SHP77 treated with DMSO at 0.1 percent for 48 hours (cell line): Measurements from ENCODE around the gene GDF10.

Experiments
- DNase-seq: peaks from one replicate; lab custom pipeline; 2025; lab: John Stamatoyannopoulos, UW

GDF10 gene

DNA sequence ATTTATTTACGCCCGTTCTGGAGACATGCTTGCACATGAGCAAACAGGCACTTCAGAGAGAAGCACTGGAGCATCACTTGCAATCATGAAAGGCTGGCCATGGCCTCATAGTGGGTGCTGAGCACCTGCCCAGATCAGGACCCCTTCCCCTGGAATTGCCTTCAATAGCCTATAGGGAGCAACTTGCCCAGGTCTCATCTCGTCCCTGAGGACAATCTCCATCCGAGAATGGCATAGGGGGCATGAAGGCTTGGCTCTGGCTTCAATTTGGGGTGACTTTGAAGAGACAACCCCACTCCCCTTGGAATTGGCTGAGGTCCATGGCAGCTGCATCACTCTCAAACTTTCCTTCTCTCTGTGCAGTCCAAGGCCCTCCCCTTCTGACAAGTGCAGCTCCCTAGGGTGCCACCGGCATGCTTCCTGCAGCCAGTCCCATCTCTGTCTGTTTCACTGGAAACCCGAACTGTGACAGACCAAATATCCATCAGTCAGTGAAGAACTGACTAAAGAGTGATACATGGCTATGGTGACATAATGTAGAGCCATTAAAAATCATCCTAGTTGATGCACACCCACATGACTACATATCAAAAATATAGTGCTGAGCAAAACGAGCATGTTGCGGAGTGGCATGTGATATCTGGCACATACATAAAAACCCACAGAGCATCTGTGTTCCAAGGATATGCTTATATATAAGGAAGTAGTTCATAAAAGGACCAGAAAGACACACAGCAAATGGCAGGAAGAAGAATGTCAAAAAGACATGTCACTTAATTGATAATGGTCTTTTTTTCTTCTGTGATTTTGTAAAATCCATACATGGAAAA, 34.7 kb downstream of the GDF10 start:
- no peak for DNase-seq

DNA sequence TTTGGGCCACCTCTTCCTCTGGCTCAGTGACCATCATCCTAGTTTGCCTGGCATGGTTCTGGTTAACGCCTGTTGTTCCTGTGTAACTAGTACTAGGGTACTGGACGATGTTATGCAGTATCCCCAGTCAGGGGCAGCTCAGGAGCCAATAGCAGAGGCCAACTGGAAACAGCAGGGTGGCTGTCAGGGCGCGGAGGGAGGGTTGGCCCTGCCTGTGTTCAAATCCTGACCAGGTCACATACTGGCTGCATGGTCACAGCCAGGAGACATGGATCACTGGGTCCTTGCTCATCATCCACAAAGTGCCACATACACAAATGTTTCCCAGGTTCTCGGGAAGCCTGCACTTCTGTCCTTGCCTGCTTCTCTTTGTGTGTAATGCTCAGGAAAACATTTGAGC, 35.9 kb downstream of the GDF10 start:
- DNase-seq, result no peak

GRCh38 chr10:47336387-47337134, 36.6 kb downstream of the GDF10 start:
- no peak for DNase-seq

DNA sequence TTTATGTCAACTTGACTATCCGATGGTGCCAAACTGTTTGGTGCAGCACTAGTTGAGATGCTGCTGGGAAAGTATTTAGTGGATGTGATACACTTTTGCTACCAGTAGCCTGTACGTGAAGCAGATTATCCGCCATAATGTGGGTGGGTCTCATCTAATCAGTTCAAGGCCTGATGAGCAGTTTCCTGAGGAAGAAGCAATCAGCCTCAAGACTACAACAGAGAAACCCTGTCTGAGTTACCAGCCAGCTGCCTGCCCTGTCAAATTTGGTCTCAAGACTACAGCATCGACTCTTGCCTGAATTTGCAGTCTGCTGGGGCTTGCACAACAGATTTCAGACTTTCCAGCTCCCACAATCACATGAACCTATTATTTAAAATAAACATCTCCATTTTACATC, 37.3 kb downstream of the GDF10 start:
- no peak for DNase-seq

DNA sequence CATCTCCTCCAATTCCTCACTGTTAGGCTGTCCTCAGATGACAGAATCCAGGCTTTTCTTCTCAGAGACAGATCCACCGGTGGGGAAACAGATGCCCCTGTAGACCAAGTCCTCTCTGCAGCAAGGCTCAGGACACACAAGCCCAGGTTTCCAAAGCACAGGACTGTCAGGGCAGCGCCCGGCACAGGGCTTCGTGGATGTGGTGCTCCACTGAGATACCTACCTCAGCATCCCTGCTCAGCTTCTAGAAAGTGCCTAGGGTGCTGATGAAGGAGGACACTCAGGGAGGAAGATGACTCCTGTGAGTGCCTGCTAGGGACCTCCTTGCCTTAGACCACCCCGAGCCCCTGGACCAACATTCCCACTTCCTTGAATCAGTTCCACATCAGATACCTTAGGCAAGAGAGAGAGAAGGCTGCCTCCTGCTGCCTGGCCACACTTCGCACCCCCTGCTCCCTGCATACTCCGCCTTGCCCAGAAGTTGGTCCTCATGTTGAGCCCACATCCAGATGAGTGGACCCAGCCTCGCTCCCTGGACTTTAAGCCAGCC, 39.3 kb downstream of the GDF10 start:
- no peak for DNase-seq

DNA sequence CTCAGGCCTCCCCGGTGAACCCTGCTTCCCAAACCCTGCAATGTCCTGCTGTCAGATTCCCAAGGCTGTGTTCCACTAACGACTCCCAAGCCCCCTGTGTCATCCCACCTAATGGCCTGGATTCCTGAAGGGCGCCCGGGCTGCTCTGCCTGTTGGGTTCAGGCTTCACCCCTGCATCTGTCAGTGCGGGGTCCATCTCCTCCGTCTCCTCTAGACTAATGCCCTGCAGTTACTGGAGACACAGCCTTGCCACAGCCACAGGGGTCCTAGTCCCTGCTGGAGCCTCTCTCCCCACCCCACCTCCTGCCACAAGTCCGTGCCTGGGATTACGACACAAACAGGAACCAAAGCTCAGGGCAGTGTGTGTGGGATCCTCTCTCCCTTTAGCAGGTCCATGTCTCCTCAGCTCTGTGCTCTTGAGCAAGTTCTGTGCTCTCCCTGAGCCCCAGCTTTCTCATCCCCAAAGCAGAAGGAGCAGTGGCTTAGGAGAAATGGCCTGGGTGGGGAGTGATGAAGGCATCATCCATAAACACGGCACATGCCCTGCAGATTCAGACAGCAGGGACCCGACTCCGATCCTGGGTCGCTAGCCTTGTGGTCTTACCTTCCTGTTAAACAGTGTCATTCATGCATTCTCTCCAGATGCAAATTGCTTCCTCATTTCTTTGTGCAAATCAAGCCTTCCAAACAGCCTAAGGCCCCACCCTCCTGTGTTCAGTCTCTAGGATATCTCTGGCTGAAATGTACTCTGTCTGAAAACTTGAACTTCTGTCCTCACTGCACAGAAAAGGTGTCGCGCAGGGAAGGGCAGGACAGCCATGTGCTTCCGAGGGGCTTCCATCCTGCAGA, 40.0 kb downstream of the GDF10 start:
- DNase-seq, result no peak

DNA sequence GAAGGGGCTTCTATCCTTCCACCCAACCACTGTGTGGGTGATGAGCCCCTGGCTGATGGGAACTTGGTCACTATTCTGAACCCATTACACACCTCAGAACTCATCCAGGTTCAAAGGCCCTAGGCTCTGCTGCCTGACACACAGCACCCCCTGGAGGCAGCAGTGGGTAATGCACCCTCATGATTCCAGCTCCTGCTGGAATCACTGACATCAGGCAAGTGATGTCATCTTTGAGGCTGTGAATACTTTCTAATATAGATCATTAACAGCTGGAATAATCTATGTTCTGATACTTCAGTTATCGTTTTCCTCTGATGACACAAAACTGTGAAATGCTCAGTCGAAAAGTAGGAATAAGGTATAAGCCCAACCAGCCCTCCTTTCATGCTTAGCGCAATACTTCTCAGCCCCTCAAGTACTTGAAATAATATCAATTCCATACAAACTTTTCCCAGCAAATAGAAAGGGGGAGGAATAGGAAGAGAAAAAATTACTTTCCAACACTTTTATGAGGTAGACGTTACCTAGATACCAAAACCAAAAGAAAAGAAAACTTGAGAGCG, 40.7 kb downstream of the GDF10 start:
- DNase-seq, result no peak

- no peak for DNase-seq
Observed at GRCh38 chr10:47344996-47345870, 45.2 kb downstream of the GDF10 start.

DNA sequence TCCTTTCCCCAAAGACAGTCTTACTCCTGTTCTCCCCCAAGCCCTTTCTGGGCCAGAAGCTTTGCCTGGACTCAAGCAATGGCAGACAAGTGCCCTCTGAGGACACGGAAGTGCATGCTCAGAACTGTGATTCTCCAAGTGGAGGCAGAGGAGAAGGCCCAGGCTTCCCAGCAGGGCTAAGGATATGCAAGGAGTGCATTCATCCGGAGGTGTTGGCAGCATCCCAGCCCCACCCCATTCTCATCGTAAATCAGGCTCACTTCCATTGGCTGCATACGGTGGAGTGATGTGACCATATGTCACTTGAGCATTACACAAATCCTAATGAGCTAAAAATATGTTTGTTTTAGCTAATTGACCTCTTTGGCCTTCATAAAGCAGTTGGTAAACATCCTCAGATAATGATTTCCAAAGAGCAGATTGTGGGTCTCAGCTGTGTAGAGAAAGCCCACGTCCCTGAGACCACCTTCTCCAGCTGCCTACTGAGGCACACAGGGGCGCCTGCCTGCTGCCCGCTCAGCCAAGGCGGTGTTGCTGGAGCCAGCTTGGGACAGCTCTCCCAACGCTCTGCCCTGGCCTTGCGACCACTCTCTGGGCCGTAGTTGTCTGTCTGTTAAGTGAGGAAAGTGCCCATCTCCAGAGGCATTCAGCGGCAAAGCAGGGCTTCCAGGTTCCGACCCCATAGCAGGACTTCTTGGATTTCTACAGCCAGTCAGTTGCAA, 46.7 kb downstream of the GDF10 start:
- DNase-seq, result no peak

- no peak for DNase-seq
Observed at GRCh38 chr10:47347303-47347675, 47.3 kb downstream of the GDF10 start.

- DNase-seq, result no peak
Observed at GRCh38 chr10:47348138-47348651, 48.2 kb downstream of the GDF10 start, which contains the start of gene RBP3. RBP3 (plus strand) TSS chr10:47348363; CDS start chr10:47348485, 122 bp downstream.

- DNase-seq, result no peak
Observed at GRCh38 chr10:47348661-47349470, 48.9 kb downstream of the GDF10 start.

- no peak for DNase-seq
Observed at GRCh38 chr10:47349516-47349915, 49.5 kb downstream of the GDF10 start.

GRCh38 chr10:47349941-47350371, 50.0 kb downstream of the GDF10 start:
- no peak for DNase-seq

DNA sequence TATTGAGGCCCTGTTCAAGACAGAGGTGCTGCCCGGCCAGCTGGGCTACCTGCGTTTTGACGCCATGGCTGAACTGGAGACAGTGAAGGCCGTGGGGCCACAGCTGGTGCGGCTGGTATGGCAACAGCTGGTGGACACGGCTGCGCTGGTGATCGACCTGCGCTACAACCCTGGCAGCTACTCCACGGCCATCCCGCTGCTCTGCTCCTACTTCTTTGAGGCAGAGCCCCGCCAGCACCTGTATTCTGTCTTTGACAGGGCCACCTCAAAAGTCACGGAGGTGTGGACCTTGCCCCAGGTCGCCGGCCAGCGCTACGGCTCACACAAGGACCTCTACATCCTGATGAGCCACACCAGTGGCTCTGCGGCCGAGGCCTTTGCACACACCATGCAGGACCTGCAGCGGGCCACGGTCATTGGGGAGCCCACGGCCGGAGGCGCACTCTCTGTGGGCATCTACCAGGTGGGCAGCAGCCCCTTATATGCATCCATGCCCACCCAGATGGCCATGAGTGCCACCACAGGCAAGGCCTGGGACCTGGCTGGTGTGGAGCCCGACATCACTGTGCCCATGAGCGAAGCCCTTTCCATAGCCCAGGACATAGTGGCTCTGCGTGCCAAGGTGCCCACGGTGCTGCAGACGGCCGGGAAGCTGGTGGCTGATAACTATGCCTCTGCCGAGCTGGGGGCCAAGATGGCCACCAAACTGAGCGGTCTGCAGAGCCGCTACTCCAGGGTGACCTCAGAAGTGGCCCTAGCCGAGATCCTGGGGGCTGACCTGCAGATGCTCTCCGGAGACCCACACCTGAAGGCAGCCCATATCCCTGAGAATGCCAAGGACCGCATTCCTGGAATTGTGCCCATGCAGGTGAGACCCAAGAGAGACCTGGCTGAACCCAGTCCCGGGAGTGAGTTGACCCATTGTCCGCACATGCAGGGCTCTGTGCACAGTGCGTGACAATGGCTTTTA, 51.0 kb downstream of the GDF10 start:
- no peak for DNase-seq

DNA sequence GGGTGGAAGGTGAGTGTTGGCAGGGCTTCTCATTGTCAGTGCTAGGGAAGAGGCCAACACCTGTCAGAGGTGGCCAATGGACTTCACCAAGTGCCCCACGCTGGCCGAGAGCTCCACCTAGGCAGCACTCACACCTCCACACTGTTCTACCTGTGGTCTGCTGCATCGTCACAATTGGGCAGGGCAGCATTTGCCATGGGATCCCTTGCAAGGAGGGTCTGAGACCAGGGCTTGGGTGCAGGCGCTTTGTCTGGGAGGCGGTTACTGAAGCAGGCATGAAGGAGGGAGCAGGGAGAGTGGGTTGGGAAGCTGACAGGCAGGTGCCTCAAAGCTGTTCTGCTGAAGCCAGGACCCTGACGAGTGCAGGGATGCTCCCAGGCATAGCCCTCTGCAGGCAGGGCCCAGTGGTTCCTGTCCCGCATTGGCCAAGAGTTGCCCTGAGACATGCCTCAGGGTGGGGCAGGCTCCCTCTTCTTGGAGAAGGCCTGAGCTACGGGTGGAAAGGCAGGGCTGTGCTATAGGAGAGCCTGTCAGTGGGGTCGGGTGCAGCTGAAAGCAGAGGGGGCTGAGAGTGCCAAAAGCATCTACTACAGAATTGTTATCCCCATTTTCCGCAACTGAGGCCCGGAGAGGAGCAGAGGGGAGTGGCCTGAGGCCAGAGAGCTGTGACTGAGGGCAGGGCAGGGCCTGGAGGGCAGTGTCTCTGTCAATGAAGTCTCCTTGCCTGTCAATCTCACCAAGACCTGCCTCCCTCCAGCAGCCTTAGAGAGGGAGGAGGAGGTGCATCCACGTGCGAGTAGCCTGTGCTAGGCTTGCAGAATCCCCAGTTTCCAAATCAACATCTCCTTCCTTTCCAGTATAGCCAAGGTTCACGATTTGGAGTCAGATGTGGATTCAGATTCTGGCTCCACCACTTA, 52.2 kb downstream of the GDF10 start:
- no peak for DNase-seq

DNA sequence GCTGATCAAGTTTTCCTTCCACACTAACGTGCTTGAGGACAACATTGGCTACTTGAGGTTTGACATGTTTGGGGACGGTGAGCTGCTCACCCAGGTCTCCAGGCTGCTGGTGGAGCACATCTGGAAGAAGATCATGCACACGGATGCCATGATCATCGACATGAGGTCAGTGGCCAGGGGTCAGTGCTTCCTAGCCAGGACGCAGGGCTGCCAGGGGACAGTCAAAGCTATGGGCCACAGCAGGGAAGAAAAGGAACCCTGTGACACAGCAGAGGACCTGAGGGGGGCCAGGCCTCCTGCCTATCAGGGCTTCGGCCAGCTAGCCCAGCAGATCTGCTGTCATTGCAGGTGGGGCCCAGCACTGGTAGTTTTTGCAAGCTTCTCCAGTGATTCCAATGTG, 53.4 kb downstream of the GDF10 start:
- no peak for DNase-seq
